ENCODE data around the gene ZDHHC5.
"Not testable (repeated sequence)": the region's sequence is repeated elsewhere in the genome, so short reads cannot be mapped to it uniquely, and the experiment has no call there.

DNA sequence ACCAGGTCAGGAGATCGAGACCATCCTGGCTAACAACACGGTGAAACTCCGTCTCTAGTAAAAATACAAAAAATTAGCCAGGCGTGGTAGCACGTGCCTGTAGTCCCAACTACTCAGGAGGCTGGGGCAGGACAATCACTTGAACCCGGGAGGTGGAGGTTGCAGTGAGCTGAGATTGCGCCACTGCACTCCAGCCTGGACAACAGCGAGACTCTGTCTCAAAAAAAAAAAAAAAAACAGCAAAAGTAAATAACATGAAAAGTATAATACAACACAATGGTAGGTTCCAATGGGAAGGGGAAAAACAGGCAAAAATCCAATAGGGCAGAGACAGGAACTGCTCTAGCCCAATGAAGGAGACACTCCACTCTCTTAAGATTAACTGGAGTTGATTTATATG lies 37.5 kb downstream of the ZDHHC5 start:
- TF ChIP-seq CTCF, POLR2A, EP300, POLR2AphosphoS5 (IDR thresholded peaks at IDR 0.05): not testable (repeated sequence)
